ENCODE data around the gene NR1D1.

The NR1D1 gene

DNA sequence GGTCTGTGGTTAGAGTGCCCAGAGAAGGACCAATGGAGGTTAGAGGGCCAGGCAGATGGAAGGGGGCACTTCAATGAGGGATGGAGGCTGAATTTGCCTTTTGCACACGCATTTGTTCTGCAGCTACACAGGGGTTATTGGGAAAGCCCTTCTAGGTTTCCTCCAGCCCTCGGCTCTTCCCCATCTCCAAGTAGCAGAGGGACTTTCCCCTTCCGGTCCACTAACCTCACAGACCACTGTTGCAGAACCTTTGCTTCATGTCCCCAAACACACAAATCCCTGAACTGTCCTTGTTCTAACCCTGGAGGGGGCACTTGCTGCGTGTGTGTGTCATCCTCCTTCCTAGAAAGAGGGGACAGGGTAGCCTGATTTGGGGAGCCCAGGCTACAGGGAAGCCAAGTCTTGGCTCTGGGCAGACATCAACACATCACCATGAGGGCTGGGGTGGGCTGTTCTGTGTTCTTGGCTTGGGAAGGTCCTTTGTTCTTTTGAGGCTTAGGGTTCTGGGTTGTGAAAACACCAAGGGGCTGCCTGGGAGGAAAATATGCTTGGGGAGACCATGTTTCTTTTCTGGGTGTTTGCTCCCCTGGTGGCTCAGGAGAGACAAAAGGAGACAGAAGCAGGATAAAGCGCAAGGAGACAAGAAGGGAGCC lies 7.3 kb upstream of the NR1D1 start (continued):
- TF ChIP-seq ZNF623 (tag by site-specific recombination; IDR thresholded peaks at IDR 0.05), result no peak
- no peak for TF ChIP-seq ZNF202 (tag by site-specific recombination; IDR thresholded peaks at IDR 0.05; ENCODE audit: borderline replicate concordance)
- TF ChIP-seq ZNF561 (tag by site-specific recombination; IDR thresholded peaks at IDR 0.05; ENCODE audit: borderline replicate concordance), result no peak
- TF ChIP-seq YY1 (tag by site-specific recombination; IDR thresholded peaks at IDR 0.05), result no peak
- no peak for TF ChIP-seq ZNF398 (tag by site-specific recombination; IDR thresholded peaks at IDR 0.05)

- CTCF ChIA-PET, result interaction anchor here (0.8 to 3.0 kb wide), 4 partner anchors 21 to 79 kb away, joined by 3 to 18 read pairs (median 4); no protein-coding TSS in a partner anchor
- Histone ChIP-seq H3K4me3 (ENCODE audit: low read depth, low read length) (no peak overlapping the region), H3K4me1 (ENCODE audit: control insufficient read depth, insufficient read depth, low read length) (peaks cover 9% of the 10 kb centered on the region), H3K9me3 (ENCODE audit: control insufficient read depth, insufficient read depth, low read depth, low read length) (no peaks in the 10 kb centered on the region), H3K36me3 (ENCODE audit: control insufficient read depth in 2 of 2, insufficient read depth in 1 of 2, low read length in 2 of 2) (no peaks in the 10 kb centered on the region), H3K27ac (ENCODE audit: extremely low read depth, low read depth, low read length) (no peak overlapping the region)
- POLR2A ChIA-PET, result interaction anchor here (1.0 to 1.3 kb wide), 2 partner anchors 13 to 151 kb away, joined by 3 to 4 read pairs; no protein-coding TSS in a partner anchor
- TF ChIP-seq BCL11B (tag by site-specific recombination; IDR thresholded peaks at IDR 0.05; ENCODE audit: low read depth) (no peak), ZNF174 (tag by site-specific recombination; IDR thresholded peaks at IDR 0.05) (no peak), ZBTB8A (tag by site-specific recombination; IDR thresholded peaks at IDR 0.05) (no peak), ZNF404 (tag by site-specific recombination; IDR thresholded peaks at IDR 0.05) (no peak), EGR2 (tag by site-specific recombination; IDR thresholded peaks at IDR 0.05; ENCODE audit: low read depth) (no peak), MZF1 (tag by site-specific recombination; IDR thresholded peaks at IDR 0.05; ENCODE audit: borderline replicate concordance) (no peak), ZNF292 (tag by site-specific recombination; IDR thresholded peaks at IDR 0.05; ENCODE audit: borderline replicate concordance, low read depth) (no peak), ZNF10 (tag by site-specific recombination; IDR thresholded peaks at IDR 0.05) (no peak), MEIS1 (CRISPR knock-in tag; IDR thresholded peaks at IDR 0.05; ENCODE audit: borderline replicate concordance) (no peak), ZNF76 (tag by site-specific recombination; IDR thresholded peaks at IDR 0.05; ENCODE audit: borderline replicate concordance, low read depth) (no peak), GLI4 (tag by site-specific recombination; IDR thresholded peaks at IDR 0.05) (no peak), PRDM1 (tag by site-specific recombination; IDR thresholded peaks at IDR 0.05) (no peak)
- TF ChIP-seq, protein P1, sequence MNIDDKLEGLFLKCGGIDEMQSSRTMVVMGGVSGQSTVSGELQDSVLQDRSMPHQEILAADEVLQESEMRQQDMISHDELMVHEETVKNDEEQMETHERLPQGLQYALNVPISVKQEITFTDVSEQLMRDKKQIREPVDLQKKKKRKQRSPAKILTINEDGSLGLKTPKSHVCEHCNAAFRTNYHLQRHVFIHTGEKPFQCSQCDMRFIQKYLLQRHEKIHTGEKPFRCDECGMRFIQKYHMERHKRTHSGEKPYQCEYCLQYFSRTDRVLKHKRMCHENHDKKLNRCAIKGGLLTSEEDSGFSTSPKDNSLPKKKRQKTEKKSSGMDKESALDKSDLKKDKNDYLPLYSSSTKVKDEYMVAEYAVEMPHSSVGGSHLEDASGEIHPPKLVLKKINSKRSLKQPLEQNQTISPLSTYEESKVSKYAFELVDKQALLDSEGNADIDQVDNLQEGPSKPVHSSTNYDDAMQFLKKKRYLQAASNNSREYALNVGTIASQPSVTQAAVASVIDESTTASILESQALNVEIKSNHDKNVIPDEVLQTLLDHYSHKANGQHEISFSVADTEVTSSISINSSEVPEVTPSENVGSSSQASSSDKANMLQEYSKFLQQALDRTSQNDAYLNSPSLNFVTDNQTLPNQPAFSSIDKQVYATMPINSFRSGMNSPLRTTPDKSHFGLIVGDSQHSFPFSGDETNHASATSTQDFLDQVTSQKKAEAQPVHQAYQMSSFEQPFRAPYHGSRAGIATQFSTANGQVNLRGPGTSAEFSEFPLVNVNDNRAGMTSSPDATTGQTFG (tag by site-specific recombination; IDR thresholded peaks at IDR 0.05; ENCODE audit: borderline replicate concordance), result no peak
- TF ChIP-seq, protein P2, sequence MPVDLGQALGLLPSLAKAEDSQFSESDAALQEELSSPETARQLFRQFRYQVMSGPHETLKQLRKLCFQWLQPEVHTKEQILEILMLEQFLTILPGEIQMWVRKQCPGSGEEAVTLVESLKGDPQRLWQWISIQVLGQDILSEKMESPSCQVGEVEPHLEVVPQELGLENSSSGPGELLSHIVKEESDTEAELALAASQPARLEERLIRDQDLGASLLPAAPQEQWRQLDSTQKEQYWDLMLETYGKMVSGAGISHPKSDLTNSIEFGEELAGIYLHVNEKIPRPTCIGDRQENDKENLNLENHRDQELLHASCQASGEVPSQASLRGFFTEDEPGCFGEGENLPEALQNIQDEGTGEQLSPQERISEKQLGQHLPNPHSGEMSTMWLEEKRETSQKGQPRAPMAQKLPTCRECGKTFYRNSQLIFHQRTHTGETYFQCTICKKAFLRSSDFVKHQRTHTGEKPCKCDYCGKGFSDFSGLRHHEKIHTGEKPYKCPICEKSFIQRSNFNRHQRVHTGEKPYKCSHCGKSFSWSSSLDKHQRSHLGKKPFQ (tag by site-specific recombination; IDR thresholded peaks at IDR 0.05), result no peak
Observed at GRCh38 chr17:40106760-40107521, 6.6 kb upstream of the NR1D1 start.

All from HEK293 (cell line).